Loucy (cell line): ENCODE measurements around the gene RGS6.

Experiments
- H2AFZ ChIP-seq: fragments of 200-600 bp; sonication (generic); 2 replicates; pipeline ENCODE4 v1.6.0; 2016; ENCODE audit warnings: antibody characterized with exemption, mild to moderate bottlenecking, low read length, moderate library complexity
- H3F3A ChIP-seq: fragments of 200-600 bp; 2 replicates; pipeline ENCODE4 v1.6.0; 2016; ENCODE audit warnings: antibody characterized with exemption, low read depth, mild to moderate bottlenecking
- H3K27me3 ChIP-seq: fragments of 200-600 bp; sonication (generic); 2 replicates; pipeline ENCODE4 v1.6.1; 2014; ENCODE audit warnings: low read length, mild to moderate bottlenecking; ENCODE audit not compliant: insufficient read depth, poor library complexity, severe bottlenecking
- H3K36me3 ChIP-seq: fragments of 200-600 bp; sonication (generic); 2 replicates; pipeline ENCODE4 v1.6.1; 2016; ENCODE audit warnings: low read length; ENCODE audit not compliant: insufficient read depth
- H3K4me1 ChIP-seq: fragments of 200-600 bp; sonication (generic); 2 replicates; pipeline ENCODE4 v1.5.1; 2014; ENCODE audit warnings: low read length, mild to moderate bottlenecking; ENCODE audit not compliant: insufficient read depth, poor library complexity, severe bottlenecking
- H3K4me2 ChIP-seq: fragments of 200-600 bp; sonication (generic); 2 replicates; pipeline ENCODE4 v1.6.0; 2014; ENCODE audit warnings: antibody characterized with exemption, low read length, low read depth, mild to moderate bottlenecking; ENCODE audit not compliant: poor library complexity, severe bottlenecking
- H3K4me3 ChIP-seq: fragments of 200-600 bp; sonication (generic); 2 replicates; pipeline ENCODE4 v1.5.1; 2014; ENCODE audit warnings: low read length, mild to moderate bottlenecking, mixed read lengths; ENCODE audit not compliant: poor library complexity, severe bottlenecking
- H3K79me2 ChIP-seq: fragments of 200-600 bp; sonication (generic); 2 replicates; pipeline ENCODE4 v1.6.1; 2014; ENCODE audit warnings: low read length; ENCODE audit not compliant: insufficient read depth
- H3K9ac ChIP-seq: fragments of 200-600 bp; sonication (generic); 2 replicates; pipeline ENCODE4 v1.6.0; 2014; ENCODE audit warnings: mild to moderate bottlenecking, low read depth, low read length, moderate library complexity; ENCODE audit not compliant: poor library complexity, severe bottlenecking
- H3K9me2 ChIP-seq: fragments of 200-600 bp; sonication (generic); replicated peaks from 2 replicates; pipeline ENCODE4 v1.6.1; 2016; ENCODE audit warnings: low read depth, low read length, mixed read lengths
- H3K9me3 ChIP-seq: fragments of 200-600 bp; sonication (generic); 2 replicates; pipeline ENCODE4 v1.6.1; 2014; ENCODE audit warnings: mild to moderate bottlenecking, antibody characterized with exemption, low read length, low read depth; ENCODE audit not compliant: insufficient read depth
- H4K20me1 ChIP-seq: fragments of 200-600 bp; sonication (generic); 2 replicates; pipeline ENCODE4 v1.6.0; 2014; ENCODE audit warnings: antibody characterized with exemption, low read length, mild to moderate bottlenecking; ENCODE audit not compliant: insufficient read depth, poor library complexity, severe bottlenecking
- CTCF ChIP-seq: fragments of 200-600 bp; sonication (generic); conservative IDR thresholded peaks from 2 replicates; pipeline ENCODE4 v1.5.1; 2014; ENCODE audit warnings: mild to moderate bottlenecking, antibody characterized with exemption, low read length
- EZH2phosphoT487 ChIP-seq: fragments of 200-600 bp; IDR thresholded peaks from 2 replicates; pipeline ENCODE4 v1.6.1; 2018; ENCODE audit warnings: antibody characterized with exemption, mild to moderate bottlenecking, moderate library complexity, borderline replicate concordance

The RGS6 gene

GRCh38 chr14:72341237-72341636 is 409.0 kb downstream of the RGS6 start:
- H3K4me3 ChIP-seq = no peak overlapping the region
- no peak overlapping the region for H3K4me2 ChIP-seq
- no peaks in the 10 kb centered on the region for H3F3A ChIP-seq
- H4K20me1 ChIP-seq = no peaks in the 10 kb centered on the region
- H3K9ac ChIP-seq = no peak overlapping the region
- no peaks in the 10 kb centered on the region for H3K9me2 ChIP-seq
- H3K36me3 ChIP-seq = peaks cover 5% of the 10 kb centered on the region; the same call in 1 of the 2 replicates
- peaks cover 10% of the 10 kb centered on the region; the same call in 1 of the 2 replicates for H3K9me3 ChIP-seq
- TF ChIP-seq EZH2phosphoT487 (no peak), CTCF (no peak)
- no peak overlapping the region for H2AFZ ChIP-seq
- no peaks in the 10 kb centered on the region for H3K27me3 ChIP-seq
- H3K79me2 ChIP-seq = no peaks in the 10 kb centered on the region
- H3K4me1 ChIP-seq = peaks cover 12% of the 10 kb centered on the region

- no peak overlapping the region for H3K9ac ChIP-seq
- H3K4me2 ChIP-seq = no peak overlapping the region
- no peaks in the 10 kb centered on the region for H3K27me3 ChIP-seq
- H2AFZ ChIP-seq = no peak overlapping the region
- H3K4me1 ChIP-seq = peaks cover 12% of the 10 kb centered on the region
- peaks cover 5% of the 10 kb centered on the region; the same call in 1 of the 2 replicates for H3K36me3 ChIP-seq
- TF ChIP-seq EZH2phosphoT487 (no peak), CTCF (no peak)
- H3K4me3 ChIP-seq = no peak overlapping the region
- no peaks in the 10 kb centered on the region for H3F3A ChIP-seq
- peaks cover 10% of the 10 kb centered on the region; the same call in 1 of the 2 replicates for H3K9me3 ChIP-seq
- no peaks in the 10 kb centered on the region for H3K79me2 ChIP-seq
- no peaks in the 10 kb centered on the region for H4K20me1 ChIP-seq
- H3K9me2 ChIP-seq = no peaks in the 10 kb centered on the region
These were observed 409.5 kb downstream of the RGS6 start for GRCh38 chr14:72341686-72342085.

- Histone ChIP-seq H3F3A (no peaks in the 10 kb centered on the region), H3K9ac (no peak overlapping the region), H4K20me1 (no peaks in the 10 kb centered on the region), H3K79me2 (no peaks in the 10 kb centered on the region), H3K36me3 (peaks cover 3% of the 10 kb centered on the region; the same call in 1 of the 2 replicates), H2AFZ (no peak overlapping the region), H3K4me3 (no peak overlapping the region), H3K4me1 (peaks cover 30% of the 10 kb centered on the region), H3K27me3 (no peaks in the 10 kb centered on the region), H3K9me3 (0 out of 2 replicates have a peak, but pooled peaks cover 3% of the 10 kb centered on the region), H3K4me2 (no peak overlapping the region), H3K9me2 (no peaks in the 10 kb centered on the region)
- TF ChIP-seq EZH2phosphoT487 (no peak), CTCF (no peak)
These were observed 414.9 kb downstream of the RGS6 start for GRCh38 chr14:72347118-72347517.
